KOPT-K1 (cell line): ENCODE measurements around the gene ZFX.

Experiments used
- H3K27ac ChIP-seq: fragments of 200-600 bp; sonication (generic); 2 replicates; pipeline ENCODE4 v1.5.1; 2016; ENCODE audit warnings: antibody characterized with exemption, mild to moderate bottlenecking, low read depth, low read length; ENCODE audit not compliant: poor library complexity, severe bottlenecking
- H3K36me3 ChIP-seq: fragments of 200-600 bp; sonication (generic); 2 replicates; pipeline ENCODE4 v1.5.1; 2017; ENCODE audit warnings: antibody characterized with exemption, mild to moderate bottlenecking, low read length, moderate library complexity; ENCODE audit not compliant: insufficient read depth
- H3K9me3 ChIP-seq: fragments of 200-600 bp; sonication (generic); 2 replicates; pipeline ENCODE4 v1.5.1; 2017; ENCODE audit warnings: antibody characterized with exemption, low read length, mild to moderate bottlenecking; ENCODE audit not compliant: insufficient read depth, poor library complexity, severe bottlenecking

Gene ZFX

DNA sequence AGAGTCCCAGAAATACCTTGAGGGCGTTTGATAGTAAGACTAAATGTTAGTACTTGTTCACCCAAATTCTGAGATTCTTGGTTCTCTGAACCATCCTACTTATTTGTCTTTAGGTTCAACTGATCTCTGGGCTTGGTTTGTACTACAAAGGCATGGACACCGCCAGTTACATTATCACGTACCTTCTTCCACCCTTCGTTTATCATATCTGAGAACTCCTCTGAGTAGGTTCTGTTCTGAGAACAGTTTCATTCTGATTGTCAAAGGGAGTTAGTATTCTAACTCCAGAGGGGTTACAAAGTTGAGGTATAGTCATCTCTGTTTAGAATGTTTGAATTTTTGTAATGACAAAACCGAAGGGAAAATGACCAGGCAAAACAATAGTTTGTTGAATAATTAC is 19.3 kb downstream of the ZFX start:
- Histone ChIP-seq H3K9me3 (no peaks in the 10 kb centered on the region), H3K36me3 (peaks cover 42% of the 10 kb centered on the region), H3K27ac (no peak overlapping the region)

DNA sequence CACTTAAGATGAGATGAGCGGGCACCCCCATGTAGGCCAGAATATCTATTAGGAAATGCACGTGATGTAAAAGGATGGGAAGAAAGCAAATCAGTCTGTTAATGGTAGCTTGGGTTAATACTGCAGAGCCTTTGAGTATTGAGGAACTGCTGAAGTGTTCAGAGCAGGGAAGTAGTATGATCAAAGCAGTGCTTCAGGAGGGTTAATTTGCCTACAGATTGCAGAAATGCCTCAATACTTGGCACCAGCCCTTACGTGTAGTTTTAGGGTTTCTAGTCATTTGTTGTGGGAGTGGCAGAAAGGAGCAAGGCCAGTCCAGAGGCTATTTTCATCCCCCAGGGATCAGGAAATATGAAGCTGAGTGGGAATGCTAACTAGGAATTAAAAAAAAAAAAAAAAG is 19.7 kb downstream of the ZFX start:
- Histone ChIP-seq H3K9me3 (no peaks in the 10 kb centered on the region), H3K36me3 (peaks cover 44% of the 10 kb centered on the region), H3K27ac (no peak overlapping the region)

DNA sequence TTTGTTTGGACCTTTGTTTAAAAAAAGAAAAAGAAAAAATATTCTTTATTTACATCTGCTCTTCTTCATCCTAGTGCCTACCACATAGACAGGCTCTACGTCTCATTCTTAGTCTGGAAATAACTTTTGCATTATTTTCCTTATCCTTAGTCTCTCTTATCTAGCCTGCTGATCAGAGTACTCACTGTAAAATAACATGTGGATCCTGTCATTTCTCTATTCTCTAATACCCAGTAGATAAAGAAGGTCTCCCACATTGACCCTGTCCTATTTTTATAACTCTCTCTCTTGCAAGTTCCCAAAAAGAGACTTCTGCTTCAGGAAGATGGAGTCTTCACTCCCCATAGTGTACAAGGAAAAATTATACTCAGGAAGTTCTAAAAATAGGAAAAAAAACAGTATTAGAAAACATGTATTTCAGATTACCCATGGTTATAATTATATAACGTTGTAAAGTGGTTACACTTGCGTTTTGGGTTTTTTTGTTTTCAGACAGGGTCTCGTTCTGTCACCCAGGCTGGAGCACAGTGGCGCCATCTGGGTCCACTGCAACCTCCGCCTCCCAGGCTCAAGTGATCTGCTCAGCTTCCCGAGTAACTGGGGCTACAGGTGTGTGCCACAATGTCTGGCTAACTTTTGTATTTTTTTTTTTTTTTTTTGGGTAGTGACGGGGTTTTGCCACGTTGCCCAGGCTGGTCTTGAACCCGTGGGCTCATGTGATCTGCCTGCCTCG is 23.8 kb downstream of the ZFX start:
- H3K9me3 ChIP-seq: no peaks in the 10 kb centered on the region
- no peak overlapping the region for H3K27ac ChIP-seq
- peaks cover 71% of the 10 kb centered on the region for H3K36me3 ChIP-seq

DNA sequence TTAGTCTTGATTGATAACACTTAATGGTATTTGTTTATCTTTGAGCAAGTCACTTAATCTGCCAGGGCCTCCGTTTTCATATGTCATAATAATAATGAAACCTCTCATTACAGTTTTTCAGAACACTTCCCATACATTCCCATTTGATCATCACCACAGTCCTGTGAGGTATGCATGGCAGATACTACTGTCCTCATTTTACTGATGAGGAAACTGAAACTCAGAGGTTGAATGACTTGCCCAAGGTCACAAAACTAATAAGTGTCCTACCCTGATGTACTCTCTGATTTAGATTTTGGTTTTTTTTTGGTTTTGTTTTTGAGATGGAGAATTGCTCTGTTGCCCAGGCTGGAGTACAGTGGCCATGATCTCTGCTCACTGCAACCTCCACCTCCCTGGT is 25.7 kb downstream of the ZFX start:
- Histone ChIP-seq H3K9me3 (no peaks in the 10 kb centered on the region), H3K36me3 (peaks cover 76% of the 10 kb centered on the region), H3K27ac (no peak overlapping the region)

DNA sequence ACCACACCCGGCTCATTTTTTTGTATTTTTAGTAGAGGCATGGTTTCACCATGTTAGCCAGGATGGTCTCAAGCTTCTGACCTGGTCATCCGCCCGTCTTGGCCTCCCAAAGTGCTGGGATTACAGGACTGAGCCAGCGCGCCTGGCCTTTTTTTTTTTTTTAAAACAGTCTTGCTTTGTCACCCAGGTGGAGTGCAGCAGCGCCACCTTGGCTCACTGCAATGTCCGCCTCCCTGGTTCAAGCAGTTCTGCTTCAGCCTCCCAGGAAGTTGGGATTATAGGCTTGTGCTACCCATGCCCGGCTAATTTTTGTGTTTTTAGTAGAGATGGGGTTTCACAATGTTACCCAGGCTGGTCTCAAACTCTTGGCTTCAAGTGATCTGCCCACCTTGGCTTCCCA is 28.9 kb downstream of the ZFX start:
- Histone ChIP-seq H3K9me3 (no peaks in the 10 kb centered on the region), H3K27ac (no peak overlapping the region), H3K36me3 (peaks cover 88% of the 10 kb centered on the region)

DNA sequence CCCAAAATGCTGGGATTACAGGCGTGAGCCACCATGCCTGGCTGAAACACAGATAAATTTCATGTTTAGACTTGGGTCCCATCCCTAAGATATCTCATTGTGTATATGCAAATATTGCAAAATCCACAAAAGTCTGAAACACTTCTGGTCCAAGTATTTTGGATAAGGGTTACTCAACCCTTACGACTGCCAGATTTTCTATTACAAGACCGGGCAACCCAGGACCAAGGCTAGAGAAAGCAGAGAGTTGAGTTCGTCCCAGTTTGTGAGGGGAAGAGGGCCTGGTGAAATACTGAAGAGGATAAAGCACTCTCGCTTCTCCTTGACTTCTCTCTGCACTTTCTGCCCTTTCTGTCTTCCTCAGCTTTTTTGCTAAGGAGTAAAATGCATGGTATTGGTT is 34.5 kb downstream of the ZFX start:
- H3K27ac ChIP-seq: no peak overlapping the region
- no peaks in the 10 kb centered on the region for H3K9me3 ChIP-seq
- peaks cover 64% of the 10 kb centered on the region for H3K36me3 ChIP-seq

DNA sequence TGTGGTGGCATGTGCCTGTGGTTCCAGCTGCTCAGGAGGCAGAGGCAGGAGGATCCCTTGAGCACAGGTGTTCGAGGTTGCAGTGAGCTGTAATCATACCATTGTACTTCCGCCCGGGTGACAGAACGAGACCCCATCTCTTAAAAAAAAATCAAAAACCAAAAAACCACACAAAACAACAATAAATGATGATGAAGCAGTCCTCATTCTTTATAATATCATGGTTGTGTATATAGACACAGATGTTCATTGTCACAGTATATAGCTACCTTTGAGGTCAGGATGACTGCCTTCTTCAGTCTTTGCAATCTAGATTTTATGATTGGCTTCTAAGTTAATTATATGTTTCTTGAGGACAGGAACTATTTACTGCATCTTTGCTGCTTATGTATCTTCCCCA is 37.0 kb downstream of the ZFX start:
- peaks cover 52% of the 10 kb centered on the region for H3K36me3 ChIP-seq
- no peaks in the 10 kb centered on the region for H3K9me3 ChIP-seq
- H3K27ac ChIP-seq: no peak overlapping the region

DNA sequence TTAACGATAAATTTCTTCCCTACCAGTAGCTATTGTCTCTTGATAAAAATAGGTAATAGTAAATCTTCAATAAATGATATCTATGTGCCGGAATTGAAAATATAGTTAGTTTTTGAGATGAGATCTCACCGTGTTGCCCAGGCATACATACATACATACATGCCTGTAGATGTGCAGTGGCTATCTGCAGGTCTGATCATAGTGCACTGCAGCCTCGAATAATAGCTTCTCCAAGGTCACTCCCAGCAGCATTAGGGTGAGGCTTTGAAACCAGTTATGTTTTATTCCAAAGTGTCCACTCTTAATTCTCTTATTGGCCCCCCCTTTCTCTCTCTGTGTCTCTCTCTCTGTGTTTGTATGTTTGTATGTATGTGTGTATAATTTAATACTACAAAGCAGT is 37.5 kb downstream of the ZFX start:
- H3K27ac ChIP-seq: no peak overlapping the region

GRCh38 chrX:24189490-24189889 is 40.0 kb downstream of the ZFX start:
- no peaks in the 10 kb centered on the region for H3K9me3 ChIP-seq
- H3K27ac ChIP-seq: no peak overlapping the region
- H3K36me3 ChIP-seq: peaks cover 51% of the 10 kb centered on the region

More for the DNA sequence above, 37.5 kb downstream of the ZFX start:
- peaks cover 51% of the 10 kb centered on the region for H3K36me3 ChIP-seq
- no peaks in the 10 kb centered on the region for H3K9me3 ChIP-seq

- no peak overlapping the region for H3K27ac ChIP-seq
- H3K36me3 ChIP-seq: peaks cover 57% of the 10 kb centered on the region
- no peaks in the 10 kb centered on the region for H3K9me3 ChIP-seq
Observed at GRCh38 chrX:24190500-24191156, 41.1 kb downstream of the ZFX start.

DNA sequence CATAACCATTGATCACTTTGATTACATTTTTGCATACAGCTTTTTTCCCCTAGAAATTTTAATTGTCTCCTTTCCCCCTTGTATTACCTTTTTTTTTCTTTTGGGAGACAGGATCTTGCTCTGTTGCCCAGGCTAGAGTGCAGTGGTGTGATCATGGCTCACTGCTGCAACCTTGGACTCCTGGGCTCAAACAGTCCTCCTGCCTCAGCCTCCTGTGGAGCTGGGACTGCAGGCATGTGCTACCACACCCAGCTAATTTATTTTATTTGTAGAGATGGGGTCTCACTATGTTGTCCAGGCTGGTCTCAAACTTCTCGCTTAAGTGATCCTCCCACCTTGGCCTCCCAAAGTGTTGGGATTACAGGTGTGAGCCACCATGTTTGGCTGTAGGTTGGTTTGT is 47.0 kb downstream of the ZFX start:
- no peak overlapping the region for H3K27ac ChIP-seq
- no peaks in the 10 kb centered on the region for H3K9me3 ChIP-seq
- peaks cover 50% of the 10 kb centered on the region for H3K36me3 ChIP-seq

- Histone ChIP-seq H3K36me3 (peaks cover 50% of the 10 kb centered on the region), H3K27ac (no peak overlapping the region), H3K9me3 (no peaks in the 10 kb centered on the region)
Observed at GRCh38 chrX:24198101-24198500, 48.6 kb downstream of the ZFX start.

DNA sequence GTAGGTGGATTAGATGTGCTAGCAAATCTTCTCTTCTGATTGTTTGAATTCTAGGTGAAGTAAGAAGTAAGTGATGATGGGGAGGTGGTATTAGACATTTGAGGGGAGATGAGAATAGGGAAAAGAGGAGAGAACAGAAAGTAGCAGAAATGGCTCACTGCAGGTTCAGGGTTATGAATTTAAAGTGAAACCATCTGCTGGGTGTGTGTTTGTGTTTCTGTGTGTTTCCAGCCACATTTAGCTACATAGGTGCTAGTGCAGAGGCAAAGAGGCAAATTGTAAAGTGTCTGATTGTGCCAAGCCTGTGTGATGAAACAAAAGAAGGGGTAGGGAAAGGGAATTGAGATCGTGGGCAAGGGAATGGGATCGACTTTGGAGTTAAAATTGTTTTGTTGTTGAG is 50.6 kb downstream of the ZFX start:
- H3K9me3 ChIP-seq: no peaks in the 10 kb centered on the region
- H3K36me3 ChIP-seq: peaks cover 44% of the 10 kb centered on the region

GRCh38 chrX:24201216-24201615 is 51.7 kb downstream of the ZFX start:
- Histone ChIP-seq H3K9me3 (no peaks in the 10 kb centered on the region), H3K36me3 (peaks cover 44% of the 10 kb centered on the region), H3K27ac (no peak overlapping the region)

More for the DNA sequence above, 50.6 kb downstream of the ZFX start:
- H3K27ac ChIP-seq: no peak overlapping the region

DNA sequence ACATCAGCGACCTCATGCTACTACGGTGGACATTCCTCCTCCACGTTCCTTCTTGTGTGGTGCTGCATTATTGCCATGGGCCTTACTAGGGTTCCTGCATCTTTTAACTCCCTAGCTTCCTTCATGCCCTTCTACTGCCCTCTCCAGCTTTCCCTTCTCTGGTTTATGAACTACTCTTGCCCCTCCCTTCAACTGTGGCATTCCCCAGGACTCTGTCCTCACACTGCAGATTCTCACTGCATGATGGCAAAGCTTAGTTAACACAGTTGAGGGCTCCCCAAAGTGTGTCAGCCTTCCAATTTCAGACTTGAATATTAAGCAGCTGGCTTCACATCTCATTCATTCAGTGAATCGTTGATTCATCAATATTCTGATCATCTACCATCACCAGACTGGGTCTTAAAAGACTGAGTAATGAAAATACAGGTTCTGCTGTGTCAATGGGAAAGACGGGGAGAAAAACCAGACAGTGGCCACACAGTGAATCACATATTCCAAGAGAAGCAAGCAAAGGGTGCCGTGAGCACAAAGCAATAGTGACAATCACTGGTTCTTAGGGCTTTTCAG is 53.0 kb downstream of the ZFX start:
- Histone ChIP-seq H3K27ac (no peak overlapping the region), H3K9me3 (no peaks in the 10 kb centered on the region), H3K36me3 (peaks cover 40% of the 10 kb centered on the region)
